ENCODE data around the gene TLL1.

DNA sequence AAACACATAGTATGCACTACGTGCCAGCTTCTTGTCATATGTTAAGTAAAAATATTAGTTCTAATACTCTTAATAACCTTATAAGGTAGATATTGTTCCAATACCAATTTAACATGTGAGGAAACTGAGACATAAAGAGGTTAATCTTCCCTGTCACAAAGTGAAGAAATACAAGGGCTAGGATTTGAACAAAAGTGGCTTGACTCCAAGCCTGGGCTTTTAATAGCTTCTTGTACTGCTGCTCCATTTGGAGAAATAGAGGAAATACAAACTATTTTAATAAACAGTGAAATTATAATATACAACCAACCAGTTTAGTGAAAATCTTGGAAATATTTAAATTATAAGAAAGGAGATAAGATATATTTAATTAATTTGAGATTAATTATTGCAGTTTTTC, 33.2 kb downstream of the TLL1 start:
- TF ChIP-seq EZH2 (IDR thresholded peaks at IDR 0.05; ENCODE audit: borderline replicate concordance, low read length) (no peak), CTCF (IDR thresholded peaks at IDR 0.05; ENCODE audit: low read length) (no peak)
